K562 (cell line): ENCODE data around the gene LAMA2. TPM values are rescaled to one million over a fixed set of nuclear protein-coding genes. Genes with fewer than 3 reads are reported as not detected.

ENCODE experiments used
- ATAC-seq: fragments of 200-7000 bp; cut with Tn5 transposase; 3 replicates; pipeline ENCODE4 v1.9.1; 2020; ENCODE audit warnings: moderate library complexity
- BruUV-seq: library from RNA; stranded (reverse); fragments of 400-500 nt; replicated peaks from 2 replicates; lab custom pipeline; 2021; lab: Mats Ljungman, UMichigan
- CTCF ChIA-PET: fragments of 300-600 bp; formaldehyde crosslinking; extraction: SDS; loops from one replicate; lab custom pipeline; 2021; ENCODE audit warnings: low intra/inter-chr PET ratio; lab: Yijun Ruan, JAX
- POLR2A ChIA-PET: fragments of 300-600, 350-650 bp; sonication (Branson Sonifier 250); formaldehyde crosslinking; extraction: SDS; loops from one replicate; lab custom pipeline; 2021; ENCODE audit warnings: antibody characterized with exemption, inconsistent platforms; lab: Yijun Ruan, JAX
- DNase-seq, 4 experiments: peaks; one replicate each; pipeline versions ENCODE4 v3.0.0 to v3.0.0-alpha.2; 2011 to 2018; ENCODE audit warnings: low spot score in 3 of 4, mixed read lengths in 3 of 4; ENCODE audit errors: extremely low read depth in 1 of 4
- FAIRE-seq: peaks from 2 replicates; lab custom pipeline; 2011; peaks lifted over from hg19 to GRCh38; lab: Jason Lieb, UNC
- H2AFZ ChIP-seq: 2 replicates; pipeline ENCODE4 v1.6.0; 2011; ENCODE audit warnings: low read depth, low read length, control low read depth, inconsistent platforms
- H3K27ac ChIP-seq: fragments of 200-600 bp; 3 replicates; pipeline ENCODE4 v1.8.0; 2011; ENCODE audit warnings: low read depth, mild to moderate bottlenecking, control low read depth, inconsistent platforms, low read length, moderate library complexity, mixed read lengths; ENCODE audit errors: extremely low read depth
- H3K27me3 ChIP-seq, 2 experiments: fragments of 300-600 bp in 1 of 2; 2 replicates in 1 of 2; 3 replicates in 1 of 2; pipeline versions ENCODE4 v1.6.0 to v1.8.0; 2011; ENCODE audit warnings: inconsistent platforms in 2 of 2, low read length in 2 of 2, mild to moderate bottlenecking in 1 of 2, mixed read lengths in 1 of 2, moderate library complexity in 1 of 2; ENCODE audit not compliant: control insufficient read depth in 2 of 2, insufficient read depth in 2 of 2
- H3K36me3 ChIP-seq: fragments of 300-600 bp; 3 replicates; pipeline ENCODE4 v1.8.0; 2011; ENCODE audit warnings: mild to moderate bottlenecking, low read length, inconsistent platforms; ENCODE audit not compliant: control insufficient read depth, insufficient read depth
- H3K4me1 ChIP-seq, 2 experiments: fragments of 200-600 bp in 1 of 2; replicated peaks in 1 of 2; 2 replicates in 1 of 2; 3 replicates in 1 of 2; pipeline versions ENCODE4 v1.5.1 to v1.8.0; 2011; ENCODE audit warnings: inconsistent platforms in 2 of 2, low read length in 2 of 2, mild to moderate bottlenecking in 1 of 2, mixed read lengths in 1 of 2, moderate library complexity in 1 of 2; ENCODE audit not compliant: control insufficient read depth in 2 of 2, insufficient read depth in 2 of 2
- H3K4me2 ChIP-seq: 2 replicates; pipeline ENCODE4 v1.6.1; 2011; ENCODE audit warnings: low read length, control low read depth, inconsistent platforms, mixed read lengths; ENCODE audit not compliant: insufficient read depth
- H3K4me3 ChIP-seq: fragments of 200-600 bp; sonication (generic), shearing (Covaris generic); 2 replicates; pipeline ENCODE4 v1.5.1; 2016; ENCODE audit warnings: control low read depth, inconsistent platforms
- H3K79me2 ChIP-seq: fragments of 200-600 bp; 3 replicates; pipeline ENCODE4 v1.8.0; 2011; ENCODE audit warnings: low read length, inconsistent platforms; ENCODE audit not compliant: control insufficient read depth, insufficient read depth
- H3K9ac ChIP-seq, 2 experiments: 2 replicates each; pipeline versions ENCODE4 v1.6.0 to v1.6.1; 2011; ENCODE audit warnings: low read depth in 2 of 2, low read length in 2 of 2, control low read depth in 1 of 2, inconsistent platforms in 1 of 2, mild to moderate bottlenecking in 1 of 2, mixed read lengths in 1 of 2; ENCODE audit not compliant: insufficient read depth in 1 of 2
- H3K9me1 ChIP-seq: one replicate; pipeline ENCODE4 v1.6.0; 2011; ENCODE audit warnings: inconsistent platforms, mild to moderate bottlenecking, low read length, moderate library complexity; ENCODE audit not compliant: control insufficient read depth, insufficient read depth
- H3K9me3 ChIP-seq: replicated peaks from 2 replicates; pipeline ENCODE4 v1.5.1; 2011; ENCODE audit warnings: low read depth, low read length, inconsistent platforms; ENCODE audit not compliant: control insufficient read depth, insufficient read depth
- H4K20me1 ChIP-seq: replicated peaks from 2 replicates; pipeline ENCODE4 v1.6.1; 2011; ENCODE audit warnings: low read length, inconsistent platforms, mixed read lengths; ENCODE audit not compliant: control insufficient read depth, insufficient read depth
- FUS ChIP-seq: fragments of 200-400 bp; formaldehyde crosslinking; optimal IDR thresholded peaks from 2 replicates; pipeline ENCODE3; 2017; ENCODE audit warnings: low read depth, low read length
- HDAC1 ChIP-seq, 2 experiments: fragments of 450-650 bp; IDR thresholded peaks; 2 replicates each; pipeline ENCODE4 v1.6.1; 2016 to 2017; ENCODE audit warnings: inconsistent platforms in 1 of 2, mild to moderate bottlenecking in 1 of 2, moderate library complexity in 1 of 2
- MAFK ChIP-seq: IDR thresholded peaks from 2 replicates; pipeline ENCODE4 v1.6.1; 2011; ENCODE audit warnings: low read length, improper control_type of control experiment
- MXI1 ChIP-seq: IDR thresholded peaks from 2 replicates; pipeline ENCODE4 v1.6.1; 2011; ENCODE audit warnings: low read depth, mild to moderate bottlenecking, improper control_type of control experiment, low read length
- PHB2 ChIP-seq: fragments of 450-650 bp; IDR thresholded peaks from 2 replicates; pipeline ENCODE4 v1.6.1; 2017; ENCODE audit warnings: low read depth
- POLR3G ChIP-seq: IDR thresholded peaks from 2 replicates; pipeline ENCODE4 v1.6.1; 2011; ENCODE audit not compliant: insufficient read length, insufficient replicate concordance; ENCODE audit errors: extremely low read depth
- RBM25 ChIP-seq: fragments of 200-400 bp; formaldehyde crosslinking; IDR thresholded peaks from 2 replicates; pipeline ENCODE4 v1.6.1; 2018; ENCODE audit warnings: low read length, low read depth, moderate library complexity; ENCODE audit not compliant: severe bottlenecking
- SRSF7 ChIP-seq: fragments of 200-400 bp; formaldehyde crosslinking; optimal IDR thresholded peaks from 2 replicates; pipeline ENCODE3; 2017; ENCODE audit warnings: mild to moderate bottlenecking, low read depth, low read length
- ZKSCAN8 ChIP-seq: fragments of 200-800 bp; sonication (Bioruptor generic); IDR thresholded peaks from 2 replicates; pipeline ENCODE4 v1.6.1; 2016; ENCODE audit warnings: missing genetic modification characterization, missing compliant biosample characterization
- ZNF133 ChIP-seq: fragments of 250-450 bp; sonication (Bioruptor Pico); IDR thresholded peaks from 2 replicates; pipeline ENCODE4 v1.4.0; 2020; ENCODE audit warnings: mild to moderate bottlenecking
- ZNF3 ChIP-seq: fragments of 250-450 bp; sonication (Bioruptor Pico); IDR thresholded peaks from 2 replicates; pipeline ENCODE4 v1.5.0; 2021; ENCODE audit warnings: mild to moderate bottlenecking, moderate library complexity
- WGBS: fragments of 100-300 bp; shearing (Covaris generic); methylation state at CpG from one replicate; pipeline ENCODE4 v1.1.6; 2016; ENCODE audit warnings: low coverage, mixed read lengths; ENCODE audit not compliant: insufficient coverage; ENCODE audit errors: missing lambda C conversion rate; 5-methylcytosine and 5-hydroxymethylcytosine counted together
- in situ Hi-C: fragments of 300-500 bp; cut with MboI; formaldehyde crosslinking; loops from 4 replicates; pipeline ENCODE4 v1.15.0; 2018; ENCODE audit warnings: inconsistent platforms, mixed read lengths
- intact Hi-C: fragments of 100-400 bp; cut with micrococcal nuclease; formaldehyde crosslinking; loops from 2 replicates; pipeline ENCODE4 v1.14.2; 2022
- polyA plus RNA-seq, 8 experiments: library from polyadenylated mRNA; depleted of rRNA in 4 of 8; stranded (reverse) in 5 of 8; unstranded in 3 of 8; fragments of >200 nt; fragmentation: Nextera tagmentation in 2 of 8; fragmentation: Illumina TruSeq in 1 of 8; extraction: Ambion mirVana in 2 of 8; extraction: Trizol in 1 of 8; gene quantifications; 2 replicates each; pipeline versions ENCODE4 v1.2.1 to v1.2.3, GENCODE V29; 2011 to 2014; ENCODE audit warnings: inconsistent platforms in 1 of 8, missing spikeins in 1 of 8
- total RNA-seq, 7 experiments: library from RNA; depleted of rRNA in 6 of 7; stranded (reverse); fragments of >200 nt in 6 of 7; fragmentation: Illumina TruSeq in 2 of 7; extraction: Trizol in 2 of 7; gene quantifications; 2 replicates each; pipeline versions ENCODE4 v1.2.1 to v1.2.3, GENCODE V29; 2011 to 2021; ENCODE audit warnings: low replicate concordance in 1 of 7
- TF ChIP-seq, protein P1 (sequence below): fragments of 250-450 bp; sonication (Bioruptor Pico); IDR thresholded peaks from 2 replicates; pipeline ENCODE4 v1.4.0; 2020
- TF ChIP-seq, protein P2 (sequence below): fragments of 200-600 bp; sonication (generic); IDR thresholded peaks from one replicate; pipeline ENCODE4 v1.6.1; 2012; ENCODE audit warnings: mild to moderate bottlenecking, low read depth, low read length, inconsistent platforms

LAMA2 gene
- total and polyA plus RNA-seq, 9 of the 15 experiments (the other 6 are each of a cell fraction or from before 2014, with no cell fraction given): 0.04 to 1.5 (median 0.36) TPM

DNA sequence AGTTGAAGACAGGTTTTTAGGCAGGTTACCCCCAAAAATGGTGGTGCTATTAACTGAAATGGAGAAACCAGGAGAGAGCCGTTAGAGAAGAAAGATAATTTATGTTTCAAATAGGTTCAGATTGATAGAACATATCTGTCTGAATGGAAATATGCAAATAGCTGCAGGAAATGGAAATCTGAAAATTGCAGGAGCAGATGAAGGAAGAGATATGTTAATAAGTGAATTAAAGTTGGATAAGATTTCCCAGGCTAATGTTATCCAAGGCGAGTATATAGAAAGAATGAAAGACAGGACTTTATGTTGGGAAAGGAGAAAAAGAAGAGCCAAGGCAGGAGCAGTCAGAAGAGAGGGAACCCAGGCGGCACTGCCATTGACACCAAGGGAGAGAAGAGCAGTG, 461.4 kb downstream of the LAMA2 start:
- FAIRE-seq: no peak
- 0% methylated on average over 3 of the region's 3 CpGs for WGBS
- POLR2A ChIA-PET: no interaction called here
- TF ChIP-seq MAFK (no peak), ZNF3 (CRISPR knock-in tag) (no peak), SRSF7 (no peak), FUS (no peak), RBM25 (no peak), ZNF133 (no peak), POLR3G (no peak), PHB2 (no peak), MXI1 (no peak), HDAC1 (IDR thresholded peaks at IDR 0.05) (no peak), ZKSCAN8 (CRISPR knock-in tag) (no peak)
- TF ChIP-seq, protein P1, sequence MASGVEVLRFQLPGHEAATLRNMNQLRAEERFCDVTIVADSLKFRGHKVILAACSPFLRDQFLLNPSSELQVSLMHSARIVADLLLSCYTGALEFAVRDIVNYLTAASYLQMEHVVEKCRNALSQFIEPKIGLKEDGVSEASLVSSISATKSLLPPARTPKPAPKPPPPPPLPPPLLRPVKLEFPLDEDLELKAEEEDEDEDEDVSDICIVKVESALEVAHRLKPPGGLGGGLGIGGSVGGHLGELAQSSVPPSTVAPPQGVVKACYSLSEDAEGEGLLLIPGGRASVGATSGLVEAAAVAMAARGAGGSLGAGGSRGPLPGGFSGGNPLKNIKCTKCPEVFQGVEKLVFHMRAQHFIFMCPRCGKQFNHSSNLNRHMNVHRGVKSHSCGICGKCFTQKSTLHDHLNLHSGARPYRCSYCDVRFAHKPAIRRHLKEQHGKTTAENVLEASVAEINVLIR (CRISPR knock-in tag): no peak
- TF ChIP-seq, protein P2, sequence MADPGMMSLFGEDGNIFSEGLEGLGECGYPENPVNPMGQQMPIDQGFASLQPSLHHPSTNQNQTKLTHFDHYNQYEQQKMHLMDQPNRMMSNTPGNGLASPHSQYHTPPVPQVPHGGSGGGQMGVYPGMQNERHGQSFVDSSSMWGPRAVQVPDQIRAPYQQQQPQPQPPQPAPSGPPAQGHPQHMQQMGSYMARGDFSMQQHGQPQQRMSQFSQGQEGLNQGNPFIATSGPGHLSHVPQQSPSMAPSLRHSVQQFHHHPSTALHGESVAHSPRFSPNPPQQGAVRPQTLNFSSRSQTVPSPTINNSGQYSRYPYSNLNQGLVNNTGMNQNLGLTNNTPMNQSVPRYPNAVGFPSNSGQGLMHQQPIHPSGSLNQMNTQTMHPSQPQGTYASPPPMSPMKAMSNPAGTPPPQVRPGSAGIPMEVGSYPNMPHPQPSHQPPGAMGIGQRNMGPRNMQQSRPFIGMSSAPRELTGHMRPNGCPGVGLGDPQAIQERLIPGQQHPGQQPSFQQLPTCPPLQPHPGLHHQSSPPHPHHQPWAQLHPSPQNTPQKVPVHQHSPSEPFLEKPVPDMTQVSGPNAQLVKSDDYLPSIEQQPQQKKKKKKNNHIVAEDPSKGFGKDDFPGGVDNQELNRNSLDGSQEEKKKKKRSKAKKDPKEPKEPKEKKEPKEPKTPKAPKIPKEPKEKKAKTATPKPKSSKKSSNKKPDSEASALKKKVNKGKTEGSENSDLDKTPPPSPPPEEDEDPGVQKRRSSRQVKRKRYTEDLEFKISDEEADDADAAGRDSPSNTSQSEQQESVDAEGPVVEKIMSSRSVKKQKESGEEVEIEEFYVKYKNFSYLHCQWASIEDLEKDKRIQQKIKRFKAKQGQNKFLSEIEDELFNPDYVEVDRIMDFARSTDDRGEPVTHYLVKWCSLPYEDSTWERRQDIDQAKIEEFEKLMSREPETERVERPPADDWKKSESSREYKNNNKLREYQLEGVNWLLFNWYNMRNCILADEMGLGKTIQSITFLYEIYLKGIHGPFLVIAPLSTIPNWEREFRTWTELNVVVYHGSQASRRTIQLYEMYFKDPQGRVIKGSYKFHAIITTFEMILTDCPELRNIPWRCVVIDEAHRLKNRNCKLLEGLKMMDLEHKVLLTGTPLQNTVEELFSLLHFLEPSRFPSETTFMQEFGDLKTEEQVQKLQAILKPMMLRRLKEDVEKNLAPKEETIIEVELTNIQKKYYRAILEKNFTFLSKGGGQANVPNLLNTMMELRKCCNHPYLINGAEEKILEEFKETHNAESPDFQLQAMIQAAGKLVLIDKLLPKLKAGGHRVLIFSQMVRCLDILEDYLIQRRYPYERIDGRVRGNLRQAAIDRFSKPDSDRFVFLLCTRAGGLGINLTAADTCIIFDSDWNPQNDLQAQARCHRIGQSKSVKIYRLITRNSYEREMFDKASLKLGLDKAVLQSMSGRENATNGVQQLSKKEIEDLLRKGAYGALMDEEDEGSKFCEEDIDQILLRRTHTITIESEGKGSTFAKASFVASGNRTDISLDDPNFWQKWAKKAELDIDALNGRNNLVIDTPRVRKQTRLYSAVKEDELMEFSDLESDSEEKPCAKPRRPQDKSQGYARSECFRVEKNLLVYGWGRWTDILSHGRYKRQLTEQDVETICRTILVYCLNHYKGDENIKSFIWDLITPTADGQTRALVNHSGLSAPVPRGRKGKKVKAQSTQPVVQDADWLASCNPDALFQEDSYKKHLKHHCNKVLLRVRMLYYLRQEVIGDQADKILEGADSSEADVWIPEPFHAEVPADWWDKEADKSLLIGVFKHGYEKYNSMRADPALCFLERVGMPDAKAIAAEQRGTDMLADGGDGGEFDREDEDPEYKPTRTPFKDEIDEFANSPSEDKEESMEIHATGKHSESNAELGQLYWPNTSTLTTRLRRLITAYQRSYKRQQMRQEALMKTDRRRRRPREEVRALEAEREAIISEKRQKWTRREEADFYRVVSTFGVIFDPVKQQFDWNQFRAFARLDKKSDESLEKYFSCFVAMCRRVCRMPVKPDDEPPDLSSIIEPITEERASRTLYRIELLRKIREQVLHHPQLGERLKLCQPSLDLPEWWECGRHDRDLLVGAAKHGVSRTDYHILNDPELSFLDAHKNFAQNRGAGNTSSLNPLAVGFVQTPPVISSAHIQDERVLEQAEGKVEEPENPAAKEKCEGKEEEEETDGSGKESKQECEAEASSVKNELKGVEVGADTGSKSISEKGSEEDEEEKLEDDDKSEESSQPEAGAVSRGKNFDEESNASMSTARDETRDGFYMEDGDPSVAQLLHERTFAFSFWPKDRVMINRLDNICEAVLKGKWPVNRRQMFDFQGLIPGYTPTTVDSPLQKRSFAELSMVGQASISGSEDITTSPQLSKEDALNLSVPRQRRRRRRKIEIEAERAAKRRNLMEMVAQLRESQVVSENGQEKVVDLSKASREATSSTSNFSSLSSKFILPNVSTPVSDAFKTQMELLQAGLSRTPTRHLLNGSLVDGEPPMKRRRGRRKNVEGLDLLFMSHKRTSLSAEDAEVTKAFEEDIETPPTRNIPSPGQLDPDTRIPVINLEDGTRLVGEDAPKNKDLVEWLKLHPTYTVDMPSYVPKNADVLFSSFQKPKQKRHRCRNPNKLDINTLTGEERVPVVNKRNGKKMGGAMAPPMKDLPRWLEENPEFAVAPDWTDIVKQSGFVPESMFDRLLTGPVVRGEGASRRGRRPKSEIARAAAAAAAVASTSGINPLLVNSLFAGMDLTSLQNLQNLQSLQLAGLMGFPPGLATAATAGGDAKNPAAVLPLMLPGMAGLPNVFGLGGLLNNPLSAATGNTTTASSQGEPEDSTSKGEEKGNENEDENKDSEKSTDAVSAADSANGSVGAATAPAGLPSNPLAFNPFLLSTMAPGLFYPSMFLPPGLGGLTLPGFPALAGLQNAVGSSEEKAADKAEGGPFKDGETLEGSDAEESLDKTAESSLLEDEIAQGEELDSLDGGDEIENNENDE: no peak

More for the DNA sequence above, 461.4 kb downstream of the LAMA2 start:
- DNase-seq (no peak), ATAC-seq (no peak)
- in situ Hi-C loops: no loop called here
- intact Hi-C loops: no loop called here
- no peak overlapping the region for H3K4me2 ChIP-seq
- H3K79me2 ChIP-seq: no peaks in the 10 kb centered on the region
- CTCF ChIA-PET: no interaction called here
- no peaks in the 10 kb centered on the region for H3K27me3 ChIP-seq
- H3K9ac ChIP-seq: no peak overlapping the region
- H3K4me3 ChIP-seq: no peak overlapping the region
- no peaks in the 10 kb centered on the region for H3K9me1 ChIP-seq
- H3K36me3 ChIP-seq: no peaks in the 10 kb centered on the region
- BruUV-seq: no TSS peak
- no peaks in the 10 kb centered on the region for H3K9me3 ChIP-seq
- no peak overlapping the region for H2AFZ ChIP-seq
- H3K4me1 ChIP-seq: no peaks in the 10 kb centered on the region
- no peak overlapping the region for H3K27ac ChIP-seq
- H4K20me1 ChIP-seq: no peaks in the 10 kb centered on the region
